ENCODE results near the gene RAD51AP1. TPM values are rescaled to one million over a fixed set of nuclear protein-coding genes. Genes with fewer than 3 reads are reported as not detected.
A peak's percentile ranks its signal among the peaks of the same experiment; 100 is the strongest.
"Not testable (repeated sequence)": the region's sequence is repeated elsewhere in the genome, so short reads cannot be mapped to it uniquely, and the experiment has no call there.

RAD51AP1 gene
- total RNA-seq, 2 donors from 2014 or later = 0.26 to 0.33 TPM

- 84 to 91% methylated on average over 5 of the region's 5 CpGs for WGBS, 2 donors
- no peaks in the 10 kb centered on the region for H3K4me1 ChIP-seq
- H3K9me3 ChIP-seq = no peaks in the 10 kb centered on the region
- DNase-seq (no peak), ATAC-seq (no peak)
- no peak overlapping the region for H3K4me3 ChIP-seq
- H3K27ac ChIP-seq = no peak overlapping the region
- TF ChIP-seq POLR2A (IDR thresholded peaks at IDR 0.05) (no peak), CTCF (IDR thresholded peaks at IDR 0.05) (no peak)
- H3K27me3 ChIP-seq = no peaks in the 10 kb centered on the region
- H3K36me3 ChIP-seq (replicated peaks in 1 of 2; ENCODE audit: insufficient read depth in 1 of 2, low read depth in 2 of 2) = peaks cover 0 to 3% of the 10 kb centered on the region in 2 donors
- intact Hi-C loops (cut with DNase I) = no loop called here
Observed at GRCh38 chr12:4518106-4518728, 20.5 kb upstream of the RAD51AP1 start.

GRCh38 chr12:4523443-4523842 is 15.2 kb upstream of the RAD51AP1 start:
- H3K27ac ChIP-seq; H3K9me3 ChIP-seq; ATAC-seq; H3K4me1 ChIP-seq; H3K27me3 ChIP-seq; H3K4me3 ChIP-seq; intact Hi-C loops (cut with DNase I); DNase-seq; H3K36me3 ChIP-seq (replicated peaks in 1 of 2; ENCODE audit: insufficient read depth in 1 of 2, low read depth in 2 of 2): not testable (repeated sequence)
- 94 to 97% methylated on average over 7 of the region's 7 CpGs for WGBS, 2 donors

GRCh38 chr12:4526923-4527546 is 11.7 kb upstream of the RAD51AP1 start:
- 93 to 95% methylated on average over 2 of the region's 2 CpGs for WGBS, 2 donors
- Histone ChIP-seq H3K27ac (no peak overlapping the region), H3K9me3 (no peaks in the 10 kb centered on the region), H3K27me3 (no peaks in the 10 kb centered on the region), H3K4me1 (no peaks in the 10 kb centered on the region), H3K36me3 (replicated peaks in 1 of 2; ENCODE audit: insufficient read depth in 1 of 2, low read depth in 2 of 2) (peaks cover 0 to 8% of the 10 kb centered on the region in 2 donors), H3K4me3 (no peak overlapping the region)
- DNase-seq (no peak), ATAC-seq (no peak)
- peak; percentile 14 to 67 (median 45) for TF ChIP-seq CTCF (IDR thresholded peaks at IDR 0.05)
- TF ChIP-seq POLR2A (IDR thresholded peaks at IDR 0.05) = no peak
- intact Hi-C loops (cut with DNase I) = no loop called here

GRCh38 chr12:4530160-4530559 is 8.5 kb upstream of the RAD51AP1 start:
- DNase-seq (no peak), ATAC-seq (no peak)
- Histone ChIP-seq H3K4me3 (no peak overlapping the region), H3K27ac (no peak overlapping the region), H3K9me3 (no peaks in the 10 kb centered on the region), H3K36me3 (replicated peaks in 1 of 2; ENCODE audit: insufficient read depth in 1 of 2, low read depth in 2 of 2) (peaks cover 0 to 10% of the 10 kb centered on the region in 2 donors), H3K4me1 (no peaks in the 10 kb centered on the region), H3K27me3 (no peaks in the 10 kb centered on the region)
- intact Hi-C loops (cut with DNase I) = no loop called here
- 65 to 68% methylated on average over 1 of the region's 1 CpG for WGBS, 2 donors
- no peak for TF ChIP-seq POLR2A (IDR thresholded peaks at IDR 0.05)
- no peak for TF ChIP-seq CTCF (IDR thresholded peaks at IDR 0.05)

GRCh38 chr12:4530982-4531586 is 7.6 kb upstream of the RAD51AP1 start:
- intact Hi-C loops (cut with DNase I) = no loop called here
- H3K27ac ChIP-seq = no peak overlapping the region
- no peaks in the 10 kb centered on the region for H3K4me1 ChIP-seq
- ATAC-seq = no peak
- 77% methylated on average over 6 of the region's 6 CpGs for WGBS, 2 donors
- peaks cover 0 to 10% of the 10 kb centered on the region in 2 donors for H3K36me3 ChIP-seq (replicated peaks in 1 of 2; ENCODE audit: insufficient read depth in 1 of 2, low read depth in 2 of 2)
- no peaks in the 10 kb centered on the region for H3K27me3 ChIP-seq
- no peaks in the 10 kb centered on the region for H3K9me3 ChIP-seq
- no peak overlapping the region for H3K4me3 ChIP-seq
- TF ChIP-seq POLR2A (IDR thresholded peaks at IDR 0.05) = no peak
- TF ChIP-seq CTCF (IDR thresholded peaks at IDR 0.05) = no peak
- DNase-seq = no peak

Data from body of pancreas (tissue), 4 donors.